HepG2 (cell line): ENCODE measurements around the gene NIFK. TPM values are rescaled to one million over a fixed set of nuclear protein-coding genes. Genes with fewer than 3 reads are reported as not detected.

ENCODE experiments used
- GTF3A ChIP-seq: sonication (generic); formaldehyde crosslinking; conservative IDR thresholded peaks from 2 replicates; pipeline ENCODE4 v1.4.0; 2020; ENCODE audit warnings: mild to moderate bottlenecking, missing genetic modification reagents
- KMT2B ChIP-seq: IDR thresholded peaks from 2 replicates; pipeline ENCODE4 v1.6.1; 2016; ENCODE audit warnings: missing genetic modification reagents, missing compliant biosample characterization
- RXRB ChIP-seq: IDR thresholded peaks from 2 replicates; pipeline ENCODE4 v1.6.1; 2016; ENCODE audit warnings: borderline replicate concordance, missing genetic modification reagents, missing compliant biosample characterization
- SALL2 ChIP-seq: sonication (generic); formaldehyde crosslinking; IDR thresholded peaks from 2 replicates; pipeline ENCODE4 v1.8.1; 2023; ENCODE audit warnings: mild to moderate bottlenecking, missing genetic modification reagents, inconsistent platforms
- ZNF552 ChIP-seq: sonication (generic); formaldehyde crosslinking; IDR thresholded peaks from 2 replicates; pipeline ENCODE4 v1.9.0; 2022; ENCODE audit warnings: missing genetic modification reagents, mild to moderate bottlenecking, borderline replicate concordance
- ZNF562 ChIP-seq: sonication (generic); formaldehyde crosslinking; IDR thresholded peaks from 2 replicates; pipeline ENCODE4 v1.8.0; 2022; ENCODE audit warnings: missing genetic modification reagents, borderline replicate concordance
- ZNF563 ChIP-seq: sonication (generic); formaldehyde crosslinking; IDR thresholded peaks from 2 replicates; pipeline ENCODE4 v1.8.0; 2022; ENCODE audit warnings: mild to moderate bottlenecking, moderate library complexity, missing genetic modification reagents
- polyA plus RNA-seq, 8 experiments: library from polyadenylated mRNA; depleted of rRNA in 3 of 8; stranded (reverse) in 7 of 8; unstranded in 1 of 8; fragments of >200 nt; fragmentation: Illumina TruSeq in 4 of 8; extraction: Trizol in 4 of 8; gene quantifications; 2 replicates each; pipeline versions ENCODE4 v1.2.1 to v1.2.3, GENCODE V29; 2011 to 2016; ENCODE audit warnings: low read depth in 4 of 8, missing spikeins in 1 of 8, mixed read lengths in 1 of 8; ENCODE audit not compliant: insufficient read depth in 1 of 8
- total RNA-seq, 5 experiments: library from RNA; depleted of rRNA; stranded (reverse); fragments of >200 nt; fragmentation: Illumina TruSeq; extraction: Trizol; gene quantifications; 2 replicates each; pipeline ENCODE4 v1.2.3, GENCODE V29; 2016; ENCODE audit warnings: low read depth in 1 of 5
- TF ChIP-seq, protein P1 (sequence below): sonication (generic); formaldehyde crosslinking; IDR thresholded peaks from 2 replicates; pipeline ENCODE4 v1.9.0; 2022; ENCODE audit warnings: missing genetic modification reagents, mild to moderate bottlenecking, borderline replicate concordance
- TF ChIP-seq, protein P2 (sequence below): sonication (generic); formaldehyde crosslinking; IDR thresholded peaks from 2 replicates; pipeline ENCODE4 v1.5.1; 2020; ENCODE audit warnings: mild to moderate bottlenecking, missing genetic modification reagents
- TF ChIP-seq, protein P3 (sequence below): sonication (generic); formaldehyde crosslinking; IDR thresholded peaks from 2 replicates; pipeline ENCODE4 v1.5.0; 2020; ENCODE audit warnings: missing genetic modification reagents

The NIFK gene
- total and polyA plus RNA-seq, 2 of the 13 experiments (the other 11 are each of a cell fraction or from before 2014, with no cell fraction given), result 19.6 to 105 TPM

DNA sequence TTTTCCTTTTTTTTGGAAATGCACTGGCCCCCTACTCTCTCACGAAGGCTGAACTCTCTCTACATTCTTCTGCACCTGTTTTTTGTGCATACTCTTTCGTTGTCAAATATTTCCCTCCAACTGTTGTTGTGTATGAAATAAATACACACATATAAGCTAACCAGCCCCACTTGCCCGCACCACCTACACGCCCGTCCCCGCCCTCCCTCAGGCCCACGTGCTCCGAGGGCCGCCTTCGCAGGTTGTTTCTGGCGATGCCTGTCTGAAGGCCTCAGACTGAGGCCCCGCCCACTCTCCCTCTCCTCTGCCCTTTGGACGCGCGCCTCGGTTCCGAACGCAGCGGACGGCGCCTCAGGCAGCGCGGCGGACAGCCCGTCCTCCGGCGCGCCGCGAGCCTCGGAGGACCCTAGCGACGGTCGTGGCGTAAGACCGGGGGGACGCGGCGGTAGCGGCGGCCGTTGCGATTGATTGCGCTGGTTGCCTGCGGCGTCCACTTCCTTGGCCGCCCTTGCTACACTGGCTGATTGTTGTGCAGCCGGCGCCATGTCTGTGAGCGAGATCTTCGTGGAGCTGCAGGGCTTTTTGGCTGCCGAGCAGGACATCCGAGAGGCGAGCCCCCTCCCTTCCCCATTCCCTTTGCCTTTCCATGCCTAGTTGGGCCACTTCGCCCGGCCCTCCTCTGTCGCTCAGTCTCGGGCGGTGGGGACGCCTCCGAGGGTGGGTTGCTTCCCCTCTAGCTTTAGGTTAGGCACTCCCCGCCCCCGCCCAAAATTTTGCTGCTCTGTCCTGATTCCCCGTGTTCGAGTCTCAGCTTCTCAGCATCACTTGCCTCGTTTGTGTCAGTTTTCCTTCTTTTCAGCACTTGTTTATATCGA is 18.8 kb upstream of the NIFK start, which contains the start of gene TSN (continued):
- TF ChIP-seq, protein P1, sequence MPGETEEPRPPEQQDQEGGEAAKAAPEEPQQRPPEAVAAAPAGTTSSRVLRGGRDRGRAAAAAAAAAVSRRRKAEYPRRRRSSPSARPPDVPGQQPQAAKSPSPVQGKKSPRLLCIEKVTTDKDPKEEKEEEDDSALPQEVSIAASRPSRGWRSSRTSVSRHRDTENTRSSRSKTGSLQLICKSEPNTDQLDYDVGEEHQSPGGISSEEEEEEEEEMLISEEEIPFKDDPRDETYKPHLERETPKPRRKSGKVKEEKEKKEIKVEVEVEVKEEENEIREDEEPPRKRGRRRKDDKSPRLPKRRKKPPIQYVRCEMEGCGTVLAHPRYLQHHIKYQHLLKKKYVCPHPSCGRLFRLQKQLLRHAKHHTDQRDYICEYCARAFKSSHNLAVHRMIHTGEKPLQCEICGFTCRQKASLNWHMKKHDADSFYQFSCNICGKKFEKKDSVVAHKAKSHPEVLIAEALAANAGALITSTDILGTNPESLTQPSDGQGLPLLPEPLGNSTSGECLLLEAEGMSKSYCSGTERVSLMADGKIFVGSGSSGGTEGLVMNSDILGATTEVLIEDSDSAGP (CRISPR knock-in tag), result peak; percentile 97
- TF ChIP-seq GTF3A (CRISPR knock-in tag) (0 out of 2 replicates have a peak, but pooled peaks have one; percentile 69), RXRB (CRISPR knock-in tag) (peak; percentile 70; the same call in 1 of the 2 replicates), ZNF552 (CRISPR knock-in tag) (peak; percentile 90; the same call in 1 of the 2 replicates), KMT2B (CRISPR knock-in tag) (peak; percentile 100), ZNF562 (CRISPR knock-in tag) (no peak), ZNF563 (CRISPR knock-in tag) (peak; percentile 73; the same call in 1 of the 2 replicates), SALL2 (CRISPR knock-in tag) (peak; percentile 96; the same call in 1 of the 2 replicates)
- TF ChIP-seq, protein P2, sequence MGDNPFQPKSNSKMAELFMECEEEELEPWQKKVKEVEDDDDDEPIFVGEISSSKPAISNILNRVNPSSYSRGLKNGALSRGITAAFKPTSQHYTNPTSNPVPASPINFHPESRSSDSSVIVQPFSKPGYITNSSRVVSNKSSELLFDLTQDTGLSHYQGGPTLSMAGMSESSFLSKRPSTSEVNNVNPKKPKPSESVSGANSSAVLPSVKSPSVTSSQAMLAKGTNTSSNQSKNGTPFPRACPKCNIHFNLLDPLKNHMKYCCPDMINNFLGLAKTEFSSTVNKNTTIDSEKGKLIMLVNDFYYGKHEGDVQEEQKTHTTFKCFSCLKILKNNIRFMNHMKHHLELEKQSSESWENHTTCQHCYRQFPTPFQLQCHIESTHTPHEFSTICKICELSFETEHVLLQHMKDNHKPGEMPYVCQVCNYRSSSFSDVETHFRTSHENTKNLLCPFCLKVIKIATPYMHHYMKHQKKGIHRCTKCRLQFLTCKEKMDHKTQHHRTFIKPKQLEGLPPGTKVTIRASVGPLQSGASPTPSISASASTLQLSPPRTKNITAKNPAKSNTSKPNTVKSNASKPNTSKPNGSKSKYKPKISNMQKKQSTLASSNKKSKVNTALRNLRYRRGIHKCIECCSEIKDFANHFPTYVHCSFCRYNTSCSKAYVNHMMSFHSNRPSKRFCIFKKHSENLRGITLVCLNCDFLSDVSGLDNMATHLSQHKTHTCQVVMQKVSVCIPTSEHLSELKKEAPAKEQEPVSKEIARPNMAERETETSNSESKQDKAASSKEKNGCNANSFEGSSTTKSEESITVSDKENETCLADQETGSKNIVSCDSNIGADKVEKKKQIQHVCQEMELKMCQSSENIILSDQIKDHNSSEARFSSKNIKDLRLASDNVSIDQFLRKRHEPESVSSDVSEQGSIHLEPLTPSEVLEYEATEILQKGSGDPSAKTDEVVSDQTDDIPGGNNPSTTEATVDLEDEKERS (CRISPR knock-in tag), result no peak
- TF ChIP-seq, protein P3, sequence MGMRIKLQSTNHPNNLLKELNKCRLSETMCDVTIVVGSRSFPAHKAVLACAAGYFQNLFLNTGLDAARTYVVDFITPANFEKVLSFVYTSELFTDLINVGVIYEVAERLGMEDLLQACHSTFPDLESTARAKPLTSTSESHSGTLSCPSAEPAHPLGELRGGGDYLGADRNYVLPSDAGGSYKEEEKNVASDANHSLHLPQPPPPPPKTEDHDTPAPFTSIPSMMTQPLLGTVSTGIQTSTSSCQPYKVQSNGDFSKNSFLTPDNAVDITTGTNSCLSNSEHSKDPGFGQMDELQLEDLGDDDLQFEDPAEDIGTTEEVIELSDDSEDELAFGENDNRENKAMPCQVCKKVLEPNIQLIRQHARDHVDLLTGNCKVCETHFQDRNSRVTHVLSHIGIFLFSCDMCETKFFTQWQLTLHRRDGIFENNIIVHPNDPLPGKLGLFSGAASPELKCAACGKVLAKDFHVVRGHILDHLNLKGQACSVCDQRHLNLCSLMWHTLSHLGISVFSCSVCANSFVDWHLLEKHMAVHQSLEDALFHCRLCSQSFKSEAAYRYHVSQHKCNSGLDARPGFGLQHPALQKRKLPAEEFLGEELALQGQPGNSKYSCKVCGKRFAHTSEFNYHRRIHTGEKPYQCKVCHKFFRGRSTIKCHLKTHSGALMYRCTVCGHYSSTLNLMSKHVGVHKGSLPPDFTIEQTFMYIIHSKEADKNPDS (CRISPR knock-in tag), result no peak
